IMR-90 (cell line): Measurements from ENCODE around the gene PPM1J. TPM values are rescaled to one million over a fixed set of nuclear protein-coding genes. Genes with fewer than 3 reads are reported as not detected.

Experiments
- ATAC-seq: fragments of 200-7000 bp; cut with Tn5 transposase; 2 replicates; pipeline ENCODE4 v1.9.1; 2020; ENCODE audit warnings: low read depth, mild to moderate bottlenecking, moderate library complexity
- BruUV-seq: library from RNA; stranded (reverse); fragments of 400-500 nt; replicated peaks from 2 replicates; lab custom pipeline; 2021; lab: Mats Ljungman, UMichigan
- CTCF ChIA-PET: fragments of 300-600 bp; formaldehyde crosslinking; extraction: SDS; loops from one replicate; lab custom pipeline; 2021; ENCODE audit warnings: antibody characterized with exemption; lab: Yijun Ruan, JAX
- POLR2A ChIA-PET: fragments of 300-600 bp; sonication (Branson Sonifier 250); formaldehyde crosslinking; loops from one replicate; lab custom pipeline; 2022; ENCODE audit warnings: antibody characterized with exemption; ENCODE audit not compliant: unreplicated experiment; lab: Charles Lee
- DNase-seq: peaks from one replicate; pipeline ENCODE4 v3.0.0; 2013
- H2AFZ ChIP-seq: replicated peaks from 2 replicates; pipeline ENCODE3; 2013; ENCODE audit warnings: low read length, mild to moderate bottlenecking; ENCODE audit not compliant: poor library complexity
- H2AK5ac ChIP-seq: 2 replicates; pipeline ENCODE4 v1.6.1; 2013; ENCODE audit warnings: low read depth, low read length, inconsistent platforms
- H2AK9ac ChIP-seq: replicated peaks from 2 replicates; pipeline ENCODE3; 2013; ENCODE audit warnings: mild to moderate bottlenecking, low read depth, low read length, moderate library complexity; ENCODE audit not compliant: poor library complexity
- H2BK120ac ChIP-seq: 2 replicates; pipeline ENCODE4 v1.6.1; 2013; ENCODE audit warnings: low read depth, low read length, inconsistent platforms
- H2BK15ac ChIP-seq: 3 replicates; pipeline ENCODE4 v1.6.1; 2013; ENCODE audit warnings: low read depth, low read length, inconsistent platforms
- H2BK20ac ChIP-seq: 2 replicates; pipeline ENCODE4 v1.6.1; 2013; ENCODE audit warnings: low read depth, mild to moderate bottlenecking, inconsistent platforms, low read length, moderate library complexity
- H2BK5ac ChIP-seq: 2 replicates; pipeline ENCODE4 v1.6.1; 2013; ENCODE audit warnings: mild to moderate bottlenecking, low read depth, low read length, inconsistent platforms; ENCODE audit not compliant: poor library complexity, severe bottlenecking
- H3K14ac ChIP-seq: replicated peaks from 2 replicates; pipeline ENCODE4 v1.6.1; 2013; ENCODE audit warnings: low read depth, low read length, inconsistent platforms
- H3K18ac ChIP-seq: 2 replicates; pipeline ENCODE4 v1.6.1; 2013; ENCODE audit warnings: low read depth, low read length, control low read depth
- H3K23ac ChIP-seq: 2 replicates; pipeline ENCODE4 v1.6.1; 2013; ENCODE audit warnings: low read depth, low read length, inconsistent platforms
- H3K27ac ChIP-seq: 2 replicates; pipeline ENCODE4 v1.5.1; 2013; ENCODE audit warnings: mild to moderate bottlenecking, control low read depth, low read length; ENCODE audit not compliant: insufficient read depth
- H3K27me3 ChIP-seq: 2 replicates; pipeline ENCODE4 v1.6.1; 2013; ENCODE audit warnings: low read length; ENCODE audit not compliant: control insufficient read depth, insufficient read depth
- H3K36me3 ChIP-seq: 2 replicates; pipeline ENCODE4 v1.6.1; 2013; ENCODE audit warnings: low read length, mixed read lengths; ENCODE audit not compliant: control insufficient read depth, insufficient read depth
- H3K4ac ChIP-seq: 2 replicates; pipeline ENCODE4 v1.6.1; 2013; ENCODE audit warnings: low read depth, low read length, inconsistent platforms
- H3K4me1 ChIP-seq: 2 replicates; pipeline ENCODE4 v1.6.1; 2013; ENCODE audit warnings: low read length, mixed read lengths; ENCODE audit not compliant: control insufficient read depth, insufficient read depth
- H3K4me2 ChIP-seq: 2 replicates; pipeline ENCODE4 v1.6.1; 2013; ENCODE audit warnings: low read depth, mild to moderate bottlenecking, control low read depth, low read length, moderate library complexity
- H3K4me3 ChIP-seq: 2 replicates; pipeline ENCODE4 v1.5.1; 2013; ENCODE audit warnings: low read depth, mild to moderate bottlenecking, control low read depth, low read length, moderate library complexity; ENCODE audit not compliant: insufficient read depth
- H3K56ac ChIP-seq: 2 replicates; pipeline ENCODE4 v1.6.1; 2013; ENCODE audit warnings: low read length, inconsistent platforms; ENCODE audit not compliant: insufficient read depth; ENCODE audit errors: extremely low read depth
- H3K79me1 ChIP-seq, 2 experiments: 2 replicates each; pipeline ENCODE4 v1.6.1; 2013; ENCODE audit warnings: low read length in 2 of 2, inconsistent platforms in 1 of 2, low read depth in 1 of 2
- H3K9ac ChIP-seq: 2 replicates; pipeline ENCODE4 v1.6.1; 2013; ENCODE audit warnings: low read depth, low read length, control low read depth
- H3K9me1 ChIP-seq: 2 replicates; pipeline ENCODE4 v1.6.1; 2013; ENCODE audit warnings: low read length, inconsistent platforms; ENCODE audit not compliant: insufficient read depth
- H3K9me3 ChIP-seq: 2 replicates; pipeline ENCODE4 v1.6.1; 2013; ENCODE audit warnings: low read length; ENCODE audit not compliant: control insufficient read depth, insufficient read depth
- H4K20me1 ChIP-seq: 2 replicates; pipeline ENCODE4 v1.6.1; 2013; ENCODE audit warnings: low read length, inconsistent platforms; ENCODE audit not compliant: insufficient read depth
- H4K5ac ChIP-seq: 2 replicates; pipeline ENCODE4 v1.6.1; 2013; ENCODE audit warnings: mild to moderate bottlenecking, low read depth, low read length, control low read depth
- H4K8ac ChIP-seq, 2 experiments: 2 replicates each; pipeline ENCODE4 v1.6.1; 2013; ENCODE audit warnings: low read depth in 2 of 2, low read length in 2 of 2, control low read depth in 1 of 2, inconsistent platforms in 1 of 2
- H4K91ac ChIP-seq: 2 replicates; pipeline ENCODE4 v1.6.1; 2013; ENCODE audit warnings: low read depth, low read length, inconsistent platforms; ENCODE audit not compliant: insufficient read depth
- BHLHE40 ChIP-seq: fragments of 150-350 bp; IDR thresholded peaks from 2 replicates; pipeline ENCODE4 v1.6.1; 2016; ENCODE audit warnings: mild to moderate bottlenecking, low read depth, low read length
- CEBPB ChIP-seq: IDR thresholded peaks from 2 replicates; pipeline ENCODE4 v1.6.1; 2012; ENCODE audit warnings: low read depth, low read length, improper control_type of control experiment
- CHD1 ChIP-seq: IDR thresholded peaks from 2 replicates; pipeline ENCODE4 v1.6.1; 2012; ENCODE audit warnings: low read depth, low read length, improper control_type of control experiment
- CTCF ChIP-seq: conservative IDR thresholded peaks from 2 replicates; pipeline ENCODE4 v1.5.1; 2012; ENCODE audit warnings: mild to moderate bottlenecking, low read depth, low read length, improper control_type of control experiment
- FOS ChIP-seq: fragments of 150-350 bp; IDR thresholded peaks from 2 replicates; pipeline ENCODE4 v1.6.1; 2016; ENCODE audit warnings: low read depth, low read length
- MAFK ChIP-seq: IDR thresholded peaks from 2 replicates; pipeline ENCODE4 v1.6.1; 2012; ENCODE audit warnings: low read depth, low read length, improper control_type of control experiment
- MAZ ChIP-seq: IDR thresholded peaks from 2 replicates; pipeline ENCODE4 v1.6.1; 2012; ENCODE audit warnings: low read depth, mild to moderate bottlenecking, low read length, improper control_type of control experiment, moderate library complexity, borderline replicate concordance
- MXI1 ChIP-seq: IDR thresholded peaks from 2 replicates; pipeline ENCODE4 v1.6.1; 2012; ENCODE audit warnings: low read depth, mild to moderate bottlenecking, low read length, moderate library complexity, borderline replicate concordance
- NFE2L2 ChIP-seq: fragments of 150-350 bp; IDR thresholded peaks from 2 replicates; pipeline ENCODE4 v1.6.1; 2016; ENCODE audit warnings: low read depth, mild to moderate bottlenecking, low read length
- POLR2A ChIP-seq: IDR thresholded peaks from 2 replicates; pipeline ENCODE4 v1.6.1; 2012; ENCODE audit warnings: mild to moderate bottlenecking, low read depth, low read length
- RAD21 ChIP-seq: IDR thresholded peaks from 2 replicates; pipeline ENCODE4 v1.6.1; 2012; ENCODE audit warnings: low read length, improper control_type of control experiment
- RCOR1 ChIP-seq: IDR thresholded peaks from 2 replicates; pipeline ENCODE4 v1.6.1; 2012; ENCODE audit warnings: mild to moderate bottlenecking, low read length, improper control_type of control experiment; ENCODE audit not compliant: insufficient replicate concordance
- RFX5 ChIP-seq: IDR thresholded peaks from 2 replicates; pipeline ENCODE4 v1.8.0; 2012; ENCODE audit warnings: low read depth, mild to moderate bottlenecking, low read length, moderate library complexity
- SMC3 ChIP-seq: fragments of 150-350 bp; IDR thresholded peaks from 2 replicates; pipeline ENCODE4 v1.6.1; 2016; ENCODE audit warnings: low read depth, mild to moderate bottlenecking, antibody characterized with exemption, low read length, moderate library complexity
- WGBS, 2 experiments: methylation state at CpG; one replicate each; pipeline versions ENCODE4 v1.1.5 to v1.1.7; 2013; ENCODE audit warnings: missing lambda C conversion rate in 2 of 2; ENCODE audit not compliant: insufficient read length in 1 of 2; ENCODE audit errors: extremely low coverage in 2 of 2; 5-methylcytosine and 5-hydroxymethylcytosine counted together
- dilution Hi-C: fragments of 300-500 bp; cut with HindIII; formaldehyde crosslinking; loops from one replicate; pipeline ENCODE4 v1.14.3; 2018; ENCODE audit warnings: low sequenced_read_pairs; ENCODE audit not compliant: unreplicated experiment
- in situ Hi-C: fragments of 300-500 bp; cut with MboI; formaldehyde crosslinking; loops from 3 replicates; pipeline ENCODE4 v1.14.3; 2019; ENCODE audit warnings: low sequenced_read_pairs, inconsistent platforms, mixed read lengths
- intact Hi-C: fragments of 100-400 bp; cut with micrococcal nuclease; formaldehyde crosslinking; loops from 2 replicates; pipeline ENCODE4 v1.10.0; 2022
- polyA plus RNA-seq, 3 experiments: library from polyadenylated mRNA; depleted of rRNA; stranded (reverse); fragments of >200 nt; gene quantifications; 2 replicates each; pipeline ENCODE4 v1.2.3, GENCODE V29; 2012; ENCODE audit warnings: low replicate concordance in 1 of 3
- total RNA-seq: library from RNA; depleted of rRNA; stranded (reverse); fragments of >200 nt; gene quantifications from 2 replicates; pipeline ENCODE4 v1.2.3, GENCODE V29; 2012
- TF ChIP-seq, protein P1 (sequence below): fragments of 150-350 bp; IDR thresholded peaks from 2 replicates; pipeline ENCODE4 v1.6.1; 2017; ENCODE audit warnings: mild to moderate bottlenecking, antibody characterized with exemption, low read length, low read depth
- TF ChIP-seq, protein P2 (sequence below): fragments of 150-350 bp; IDR thresholded peaks from 2 replicates; pipeline ENCODE4 v1.6.1; 2016; ENCODE audit warnings: low read depth, mild to moderate bottlenecking, low read length, moderate library complexity, borderline replicate concordance

The PPM1J gene
- total and polyA plus RNA-seq, 2 of the 4 experiments (the other 2 are of a cell fraction) = 1.8 to 2.4 TPM

GRCh38 chr1:112692681-112693080 is 22.5 kb downstream of the PPM1J start:
- Histone ChIP-seq H2AK9ac (no peak overlapping the region), H2BK120ac (no peak overlapping the region), H3K79me1 (peaks cover 8 to 30% of the 10 kb centered on the region in 2 experiments), H3K23ac (no peak overlapping the region), H3K9ac (no peak overlapping the region), H2BK5ac (no peak overlapping the region), H3K4me1 (no peaks in the 10 kb centered on the region), H2BK20ac (no peak overlapping the region), H3K56ac (no peak overlapping the region), H3K14ac (no peak overlapping the region), H4K8ac (no peak overlapping the region), H2AFZ (no peak overlapping the region), H3K27ac (no peak overlapping the region), H3K4me2 (no peak overlapping the region), H4K91ac (no peak overlapping the region), H3K36me3 (peaks cover 62% of the 10 kb centered on the region), H3K4ac (no peak overlapping the region), H2AK5ac (no peak overlapping the region), H4K5ac (no peak overlapping the region), H3K18ac (no peak overlapping the region), H2BK15ac (no peak overlapping the region), H3K9me3 (no peaks in the 10 kb centered on the region), H3K9me1 (peaks cover 10% of the 10 kb centered on the region), H3K4me3 (no peak overlapping the region), H4K20me1 (peaks cover 6% of the 10 kb centered on the region; the same call in 1 of the 2 replicates), H3K27me3 (no peaks in the 10 kb centered on the region)
- ATAC-seq = no peak
- BruUV-seq = no TSS peak
- dilution Hi-C loops = no loop called here
- TF ChIP-seq RAD21 (no peak), CTCF (no peak), CHD1 (no peak), FOS (no peak), RCOR1 (no peak), MAFK (no peak), RFX5 (no peak), MXI1 (no peak), POLR2A (no peak), NFE2L2 (no peak), SMC3 (no peak), CEBPB (no peak), BHLHE40 (no peak), MAZ (no peak)
- TF ChIP-seq, protein P1, sequence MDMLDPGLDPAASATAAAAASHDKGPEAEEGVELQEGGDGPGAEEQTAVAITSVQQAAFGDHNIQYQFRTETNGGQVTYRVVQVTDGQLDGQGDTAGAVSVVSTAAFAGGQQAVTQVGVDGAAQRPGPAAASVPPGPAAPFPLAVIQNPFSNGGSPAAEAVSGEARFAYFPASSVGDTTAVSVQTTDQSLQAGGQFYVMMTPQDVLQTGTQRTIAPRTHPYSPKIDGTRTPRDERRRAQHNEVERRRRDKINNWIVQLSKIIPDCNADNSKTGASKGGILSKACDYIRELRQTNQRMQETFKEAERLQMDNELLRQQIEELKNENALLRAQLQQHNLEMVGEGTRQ = no peak
- TF ChIP-seq, protein P2, sequence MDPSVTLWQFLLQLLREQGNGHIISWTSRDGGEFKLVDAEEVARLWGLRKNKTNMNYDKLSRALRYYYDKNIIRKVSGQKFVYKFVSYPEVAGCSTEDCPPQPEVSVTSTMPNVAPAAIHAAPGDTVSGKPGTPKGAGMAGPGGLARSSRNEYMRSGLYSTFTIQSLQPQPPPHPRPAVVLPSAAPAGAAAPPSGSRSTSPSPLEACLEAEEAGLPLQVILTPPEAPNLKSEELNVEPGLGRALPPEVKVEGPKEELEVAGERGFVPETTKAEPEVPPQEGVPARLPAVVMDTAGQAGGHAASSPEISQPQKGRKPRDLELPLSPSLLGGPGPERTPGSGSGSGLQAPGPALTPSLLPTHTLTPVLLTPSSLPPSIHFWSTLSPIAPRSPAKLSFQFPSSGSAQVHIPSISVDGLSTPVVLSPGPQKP = no peak
- ChIA-PET CTCF (interaction anchor here (1.6 kb wide), 1 partner anchor 19 kb away, joined by 3 read pairs; no protein-coding TSS in a partner anchor), POLR2A (no interaction called here)
- DNase-seq = no peak
- intact Hi-C loops = no loop called here
- 100% methylated on average over 1 of the region's 5 CpGs; no CpG with 5 or more reads in 1 of the 2 experiments for WGBS, 2 experiments
- in situ Hi-C loops = no loop called here
